BLaER1 treated with 17β-estradiol and CSF1 and Interleukin-3, amounts not matched to agents 10 nM and 100 nM (cell line): Measurements from ENCODE around the gene CITED4.
"Not testable (repeated sequence)": the region's sequence is repeated elsewhere in the genome, so short reads cannot be mapped to it uniquely, and the experiment has no call there.

ENCODE experiments used
- H3K27ac ChIP-seq, 11 experiments: shearing (Covaris generic); formaldehyde crosslinking; 2 replicates each; pipeline ENCODE4 v1.8.1; 2022
- H3K27me3 ChIP-seq, 11 experiments: shearing (Covaris generic); formaldehyde crosslinking; 2 replicates each; pipeline ENCODE4 v1.8.1; 2022
- H3K36me3 ChIP-seq, 11 experiments: shearing (Covaris generic); formaldehyde crosslinking; 2 replicates each; pipeline ENCODE4 v1.8.1; 2022
- H3K4me1 ChIP-seq, 10 experiments: shearing (Covaris generic); formaldehyde crosslinking; 2 replicates each; pipeline ENCODE4 v1.8.1; 2022
- H3K4me2 ChIP-seq, 11 experiments: shearing (Covaris generic); formaldehyde crosslinking; 2 replicates each; pipeline ENCODE4 v1.8.1; 2022
- H3K4me3 ChIP-seq, 10 experiments: shearing (Covaris generic); formaldehyde crosslinking; 2 replicates each; pipeline ENCODE4 v1.8.1; 2022
- H3K9ac ChIP-seq, 11 experiments: shearing (Covaris generic); formaldehyde crosslinking; 2 replicates each; pipeline ENCODE4 v1.8.1; 2022
- H3K9me3 ChIP-seq, 11 experiments: shearing (Covaris generic); formaldehyde crosslinking; replicated peaks in 1 of 11; 2 replicates each; pipeline ENCODE4 v1.8.1; 2022
- H4K20me1 ChIP-seq, 11 experiments: shearing (Covaris generic); formaldehyde crosslinking; 2 replicates each; pipeline ENCODE4 v1.8.1; 2022
- Cebpa-rat ChIP-seq, 11 experiments: shearing (Covaris generic); IDR thresholded peaks; 2 replicates each; pipeline ENCODE4 v1.8.1; 2022

Gene CITED4

DNA sequence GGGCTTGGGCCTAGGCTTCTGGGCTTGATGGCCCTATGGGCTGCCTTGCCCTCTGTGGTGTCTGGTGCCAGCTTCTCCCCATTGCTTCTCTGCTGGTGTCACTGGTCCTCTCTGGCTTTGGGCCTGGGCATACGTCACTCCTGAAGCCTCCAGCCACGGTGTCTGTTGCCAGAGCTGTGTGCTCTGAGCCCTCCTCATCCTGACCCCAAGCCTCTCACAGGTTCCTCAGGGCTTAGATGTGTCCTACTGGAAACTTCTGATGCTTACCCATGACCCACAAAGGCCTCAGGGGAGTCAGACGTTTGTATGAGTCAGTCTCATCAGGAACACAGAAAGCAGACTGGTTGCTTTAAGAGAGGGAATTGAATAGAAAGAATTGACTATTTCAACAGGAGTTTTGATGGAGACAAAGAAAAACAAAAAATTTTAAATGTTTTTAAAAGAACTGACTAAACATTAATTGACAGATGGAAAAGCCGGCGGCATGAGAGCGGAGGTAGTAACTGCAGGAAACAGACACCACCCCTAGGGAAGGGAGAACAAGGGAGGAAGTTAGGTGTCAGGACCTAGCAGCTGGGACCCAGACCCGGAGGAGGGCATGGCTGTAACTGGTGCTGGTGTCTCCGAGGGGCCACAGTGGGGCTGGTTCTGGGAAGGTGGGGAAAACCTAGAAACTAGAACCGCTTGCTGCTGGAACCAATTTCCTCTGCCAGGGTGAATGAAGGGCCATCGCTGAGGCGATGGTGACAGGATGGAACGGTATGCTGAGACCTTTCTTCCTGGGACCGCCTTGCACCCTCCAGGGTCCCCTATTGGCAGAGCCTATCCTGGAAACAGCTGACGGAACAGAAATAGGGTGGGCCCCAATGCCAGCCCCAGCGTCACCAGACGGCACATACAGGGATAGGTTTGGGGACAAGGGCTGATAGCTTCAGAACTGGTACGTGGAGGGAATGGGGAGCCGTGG, 40.0 kb upstream of the CITED4 start:
- no peaks in the 10 kb centered on the region for H3K27me3 ChIP-seq
- no peaks in the 10 kb centered on the region for H4K20me1 ChIP-seq
- H3K4me3 ChIP-seq: peak overlapping the region in 7 of 10 experiments; percentile 8 to 37 (median 12); a peak in 6 of 20 replicates
- peak overlapping the region; percentile 47 to 89 (median 83) for H3K4me2 ChIP-seq
- no peaks in the 10 kb centered on the region for H3K9me3 ChIP-seq
- TF ChIP-seq Cebpa-rat (IDR thresholded peaks at IDR 0.05): no peak
- H3K4me1 ChIP-seq: peaks cover 38 to 83% (median 59%) of the 10 kb centered on the region in 10 experiments
- H3K36me3 ChIP-seq: no peaks in the 10 kb centered on the region
- peak overlapping the region in 9 of 11 experiments; percentile 22 to 60 (median 50); a peak in 15 of 22 replicates for H3K9ac ChIP-seq
- H3K27ac ChIP-seq: peak overlapping the region in 9 of 11 experiments; percentile 34 to 76 (median 68); a peak in 17 of 22 replicates

DNA sequence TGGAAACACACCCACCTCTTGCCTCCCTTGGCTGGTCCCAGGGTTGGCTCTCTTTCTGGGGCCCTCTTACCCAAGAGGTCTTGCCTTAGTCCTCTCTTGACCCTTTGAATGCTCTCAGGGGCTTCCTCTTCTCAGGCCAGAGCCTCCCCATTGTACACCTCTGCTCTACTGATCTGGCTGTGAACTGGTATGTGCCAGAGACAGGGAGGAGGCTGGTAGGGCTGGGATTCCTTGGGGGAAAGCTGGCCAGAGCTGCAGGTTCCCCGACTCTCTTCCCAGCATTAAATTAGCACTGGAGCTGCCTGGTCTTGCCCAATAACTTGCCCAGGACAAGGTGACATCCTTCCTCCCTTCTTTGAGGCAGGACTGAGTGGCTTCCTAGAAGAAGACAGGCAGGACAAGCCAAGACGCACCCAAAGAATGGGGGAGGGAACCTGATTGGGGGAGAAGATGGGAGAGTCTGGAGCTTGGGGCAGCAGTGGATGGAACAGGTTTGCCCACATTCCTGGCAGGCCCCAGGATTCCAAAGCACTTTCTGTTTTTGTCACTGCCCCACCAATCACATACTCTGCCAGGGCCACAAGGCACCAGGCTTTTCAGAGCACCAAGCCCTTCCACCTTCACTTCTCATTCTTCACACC, 37.2 kb upstream of the CITED4 start:
- H4K20me1 ChIP-seq: no peaks in the 10 kb centered on the region
- no peaks in the 10 kb centered on the region for H3K27me3 ChIP-seq
- no peak for TF ChIP-seq Cebpa-rat (IDR thresholded peaks at IDR 0.05)
- H3K36me3 ChIP-seq: no peaks in the 10 kb centered on the region
- peaks cover 11 to 18% (median 14%) of the 10 kb centered on the region in 11 experiments for H3K9me3 ChIP-seq
- no peak overlapping the region for H3K9ac ChIP-seq
- H3K27ac ChIP-seq: peak overlapping the region in 1 of 11 experiments; percentile 15; a peak in 1 of 22 replicates
- H3K4me3 ChIP-seq: no peak overlapping the region
- H3K4me1 ChIP-seq: peaks cover 28 to 57% (median 45%) of the 10 kb centered on the region in 10 experiments
- peak overlapping the region in 4 of 11 experiments; percentile 45 to 74 (median 68); a peak in 8 of 22 replicates for H3K4me2 ChIP-seq

DNA sequence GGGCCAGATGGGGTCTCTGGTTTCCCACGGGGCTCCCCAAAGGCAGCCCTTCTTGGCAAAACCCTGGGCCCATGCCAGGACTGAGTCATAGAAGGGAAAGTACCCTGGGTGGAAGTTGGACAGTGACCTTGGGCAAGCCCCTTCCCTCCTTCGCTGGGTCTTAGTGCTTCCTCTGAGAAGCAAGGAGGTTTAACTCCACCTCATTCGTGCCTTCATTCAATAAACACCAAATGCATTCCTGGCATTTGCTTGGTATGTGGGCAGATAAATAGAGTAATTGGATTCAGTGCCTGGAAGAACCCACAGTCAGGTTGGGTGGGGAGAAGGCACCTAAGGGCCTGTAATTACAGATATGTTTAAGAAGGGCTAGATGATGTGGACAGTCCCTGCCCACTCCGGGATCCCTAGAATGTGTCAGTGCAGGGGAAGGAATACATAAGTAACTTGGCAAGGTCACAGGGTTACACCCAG, 36.3 kb upstream of the CITED4 start:
- H3K9me3 ChIP-seq: peaks cover 20 to 27% (median 23%) of the 10 kb centered on the region in 11 experiments
- H3K27me3 ChIP-seq: no peaks in the 10 kb centered on the region
- peaks cover 28 to 48% (median 41%) of the 10 kb centered on the region in 10 experiments for H3K4me1 ChIP-seq
- no peak overlapping the region for H3K9ac ChIP-seq
- no peak for TF ChIP-seq Cebpa-rat (IDR thresholded peaks at IDR 0.05)
- H3K36me3 ChIP-seq: peaks cover 0 to 8% (median 0%) of the 10 kb centered on the region in 11 experiments; a peak in 2 of 22 replicates
- H4K20me1 ChIP-seq: no peaks in the 10 kb centered on the region
- no peak overlapping the region for H3K27ac ChIP-seq
- no peak overlapping the region for H3K4me3 ChIP-seq
- peak overlapping the region in 10 of 11 experiments; percentile 12 to 74 (median 46); a peak in 19 of 22 replicates for H3K4me2 ChIP-seq

DNA sequence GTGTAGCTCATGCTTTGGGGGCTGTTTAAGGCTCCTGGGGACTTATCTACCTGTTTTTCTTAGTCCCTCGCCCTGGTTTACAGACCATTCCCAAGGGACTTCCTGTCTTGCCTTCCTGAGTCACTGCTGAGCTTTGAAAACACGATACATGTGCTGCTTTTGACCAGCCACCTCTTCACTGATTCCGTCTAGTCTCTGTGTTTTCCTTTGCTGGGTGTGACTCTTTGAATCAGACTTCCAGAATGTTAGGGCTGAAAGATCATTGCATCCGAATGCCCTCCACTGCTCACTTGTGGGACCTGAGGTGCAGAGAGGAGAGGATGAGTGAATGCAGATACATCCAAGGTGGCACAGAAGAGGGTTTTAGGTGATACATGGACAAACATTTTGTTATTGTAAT, 35.4 kb upstream of the CITED4 start:
- Histone ChIP-seq H3K27ac (no peak overlapping the region), H3K9me3 (peaks cover 27 to 36% (median 30%) of the 10 kb centered on the region in 11 experiments), H3K4me2 (peak overlapping the region in 5 of 11 experiments; percentile 12 to 67 (median 43); a peak in 6 of 22 replicates), H4K20me1 (no peaks in the 10 kb centered on the region), H3K27me3 (no peaks in the 10 kb centered on the region), H3K36me3 (peaks cover 0 to 8% (median 0%) of the 10 kb centered on the region in 11 experiments; a peak in 2 of 22 replicates), H3K4me3 (no peak overlapping the region), H3K9ac (no peak overlapping the region), H3K4me1 (peaks cover 19 to 38% (median 31%) of the 10 kb centered on the region in 10 experiments)
- no peak for TF ChIP-seq Cebpa-rat (IDR thresholded peaks at IDR 0.05)

DNA sequence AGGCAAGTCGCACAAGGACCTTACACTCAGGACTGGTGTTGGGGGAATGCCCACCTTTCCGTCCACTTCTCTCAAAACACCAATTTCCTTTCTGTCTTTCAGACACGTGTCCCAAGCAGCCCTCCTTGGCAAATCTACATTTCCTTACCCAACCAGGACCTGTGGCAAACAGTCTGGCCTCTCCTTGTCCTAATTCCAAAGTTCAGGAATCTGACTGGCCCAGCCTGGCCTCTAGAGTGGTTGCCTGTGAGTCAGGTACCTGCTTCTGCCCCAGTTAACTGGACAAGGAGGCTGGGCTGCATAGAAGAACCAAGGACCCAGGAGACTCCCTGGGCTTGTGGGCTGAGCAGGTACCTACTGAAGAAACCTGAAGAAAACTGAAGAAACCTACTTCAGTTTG, 34.3 kb upstream of the CITED4 start:
- Histone ChIP-seq H3K9ac (no peak overlapping the region), H3K4me1 (peaks cover 8 to 28% (median 22%) of the 10 kb centered on the region in 10 experiments), H3K4me2 (no peak overlapping the region), H3K9me3 (peaks cover 27 to 36% (median 30%) of the 10 kb centered on the region in 11 experiments), H3K4me3 (no peak overlapping the region), H3K27ac (no peak overlapping the region), H4K20me1 (no peaks in the 10 kb centered on the region), H3K36me3 (peaks cover 0 to 8% (median 0%) of the 10 kb centered on the region in 11 experiments; a peak in 2 of 22 replicates), H3K27me3 (no peaks in the 10 kb centered on the region)
- TF ChIP-seq Cebpa-rat (IDR thresholded peaks at IDR 0.05): no peak

DNA sequence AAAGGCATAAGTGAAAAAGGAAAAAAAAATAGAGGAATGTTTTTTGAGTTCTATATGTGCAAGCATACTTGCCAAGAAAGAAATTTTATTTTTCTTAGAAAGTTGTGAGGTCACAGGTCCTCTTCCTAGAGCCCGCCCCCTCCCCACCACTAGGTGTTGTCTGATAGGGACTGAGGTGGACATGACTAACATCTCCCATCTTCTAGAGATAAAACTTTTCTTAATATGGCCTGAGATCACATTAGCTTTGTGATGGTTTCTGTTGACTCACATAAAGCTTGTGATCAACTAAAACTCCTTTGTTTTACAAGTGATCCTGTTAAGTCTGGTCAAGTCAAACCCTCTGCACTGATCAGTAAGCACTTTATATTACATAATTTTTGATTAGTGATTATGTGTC, 33.4 kb upstream of the CITED4 start:
- peaks cover 0 to 8% (median 0%) of the 10 kb centered on the region in 11 experiments; a peak in 2 of 22 replicates for H3K36me3 ChIP-seq
- no peak overlapping the region for H3K9ac ChIP-seq
- H3K4me2 ChIP-seq: no peak overlapping the region
- H3K4me3 ChIP-seq: no peak overlapping the region
- peaks cover 27 to 36% (median 30%) of the 10 kb centered on the region in 11 experiments for H3K9me3 ChIP-seq
- no peak for TF ChIP-seq Cebpa-rat (IDR thresholded peaks at IDR 0.05)
- peaks cover 8 to 29% (median 20%) of the 10 kb centered on the region in 10 experiments; a peak in 19 of 20 replicates for H3K4me1 ChIP-seq
- H3K27me3 ChIP-seq: no peaks in the 10 kb centered on the region
- no peak overlapping the region for H3K27ac ChIP-seq
- H4K20me1 ChIP-seq: no peaks in the 10 kb centered on the region

DNA sequence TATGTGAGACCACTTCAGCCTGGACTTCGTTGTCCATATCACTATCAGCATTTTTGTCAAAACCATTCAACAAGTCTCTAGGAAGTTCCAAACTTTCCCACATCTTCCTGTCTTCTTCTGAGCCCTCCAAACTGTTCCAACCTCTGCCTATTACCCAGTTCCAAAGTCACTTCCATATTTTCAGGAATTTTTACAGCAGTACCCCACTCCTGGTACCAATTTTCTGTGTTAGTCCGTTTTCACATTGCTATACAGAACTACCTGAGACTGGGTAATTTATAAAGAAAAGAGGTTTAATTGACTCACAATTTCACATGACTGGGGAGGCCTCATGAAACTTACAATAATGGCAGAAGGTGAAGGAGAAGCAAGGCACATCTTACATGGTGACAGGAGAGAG, 32.7 kb upstream of the CITED4 start:
- not testable (repeated sequence) for H3K27me3 ChIP-seq, H3K4me3 ChIP-seq, H3K36me3 ChIP-seq, H3K27ac ChIP-seq, H3K9ac ChIP-seq, H4K20me1 ChIP-seq, H3K4me2 ChIP-seq
- Histone ChIP-seq H3K4me1 (peaks cover 8 to 33% (median 20%) of the 10 kb centered on the region in 10 experiments; a peak in 19 of 20 replicates), H3K9me3 (peaks cover 27 to 36% (median 30%) of the 10 kb centered on the region in 11 experiments)

DNA sequence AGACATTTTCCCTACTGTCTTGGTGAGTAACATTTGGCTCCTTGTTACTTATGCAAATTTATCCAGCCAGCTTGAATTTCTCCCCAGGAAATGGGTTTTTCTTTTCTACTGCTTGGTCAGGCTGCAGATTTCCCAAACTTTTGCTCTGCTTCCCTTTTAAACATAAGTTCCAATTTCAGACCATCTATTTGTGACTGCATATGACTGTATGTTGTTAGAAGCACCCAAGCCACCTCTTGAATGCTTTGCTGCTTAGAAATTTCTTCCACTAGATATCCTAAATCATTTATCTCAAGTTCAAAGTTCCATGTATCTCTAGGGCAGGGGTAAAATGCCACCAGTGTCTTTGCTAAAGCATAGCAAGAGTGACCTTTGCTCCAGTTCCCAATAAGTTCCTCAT, 32.3 kb upstream of the CITED4 start:
- H4K20me1 ChIP-seq: no peaks in the 10 kb centered on the region
- no peak overlapping the region for H3K9ac ChIP-seq
- H3K27me3 ChIP-seq: no peaks in the 10 kb centered on the region
- peaks cover 27 to 36% (median 30%) of the 10 kb centered on the region in 11 experiments for H3K9me3 ChIP-seq
- H3K4me2 ChIP-seq: no peak overlapping the region
- H3K36me3 ChIP-seq: peaks cover 0 to 8% (median 0%) of the 10 kb centered on the region in 11 experiments; a peak in 2 of 22 replicates
- no peak for TF ChIP-seq Cebpa-rat (IDR thresholded peaks at IDR 0.05)
- no peak overlapping the region for H3K27ac ChIP-seq
- H3K4me3 ChIP-seq: 0 out of 20 replicates have a peak overlapping the region, but pooled peaks of 1 of the 10 experiments have one; percentile 35
- peaks cover 8 to 31% (median 20%) of the 10 kb centered on the region in 10 experiments; a peak in 19 of 20 replicates for H3K4me1 ChIP-seq
